AG04449 (cell line): ENCODE data around the gene CCT8.
"Not testable (repeated sequence)": the region's sequence is repeated elsewhere in the genome, so short reads cannot be mapped to it uniquely, and the experiment has no call there.

ENCODE experiments used
- CTCF ChIA-PET: fragments of 350-600 bp; formaldehyde crosslinking; extraction: SDS; loops from one replicate; lab custom pipeline; 2021; ENCODE audit warnings: antibody characterized with exemption; lab: Yijun Ruan, JAX
- POLR2A ChIA-PET: fragments of 400-600, 350-600 bp; formaldehyde crosslinking; extraction: SDS; loops from one replicate; lab custom pipeline; 2020; ENCODE audit warnings: antibody characterized with exemption, inconsistent platforms; lab: Yijun Ruan, JAX
- DNase-seq: peaks from one replicate; pipeline ENCODE4 v3.0.0-alpha.2; 2010; ENCODE audit warnings: low read depth, low spot score
- H3K4me3 ChIP-seq: 2 replicates; pipeline ENCODE4 v1.5.1; 2011; ENCODE audit warnings: low read depth, mild to moderate bottlenecking, control low read depth, low read length
- TF ChIP-seq, protein P1 (sequence below): IDR thresholded peaks from one replicate; pipeline ENCODE4 v1.5.1; 2011; ENCODE audit warnings: mild to moderate bottlenecking, moderate library complexity, low read length, control low read depth, inconsistent platforms; ENCODE audit not compliant: insufficient read depth; ENCODE audit errors: missing control alignments

Gene CCT8

DNA sequence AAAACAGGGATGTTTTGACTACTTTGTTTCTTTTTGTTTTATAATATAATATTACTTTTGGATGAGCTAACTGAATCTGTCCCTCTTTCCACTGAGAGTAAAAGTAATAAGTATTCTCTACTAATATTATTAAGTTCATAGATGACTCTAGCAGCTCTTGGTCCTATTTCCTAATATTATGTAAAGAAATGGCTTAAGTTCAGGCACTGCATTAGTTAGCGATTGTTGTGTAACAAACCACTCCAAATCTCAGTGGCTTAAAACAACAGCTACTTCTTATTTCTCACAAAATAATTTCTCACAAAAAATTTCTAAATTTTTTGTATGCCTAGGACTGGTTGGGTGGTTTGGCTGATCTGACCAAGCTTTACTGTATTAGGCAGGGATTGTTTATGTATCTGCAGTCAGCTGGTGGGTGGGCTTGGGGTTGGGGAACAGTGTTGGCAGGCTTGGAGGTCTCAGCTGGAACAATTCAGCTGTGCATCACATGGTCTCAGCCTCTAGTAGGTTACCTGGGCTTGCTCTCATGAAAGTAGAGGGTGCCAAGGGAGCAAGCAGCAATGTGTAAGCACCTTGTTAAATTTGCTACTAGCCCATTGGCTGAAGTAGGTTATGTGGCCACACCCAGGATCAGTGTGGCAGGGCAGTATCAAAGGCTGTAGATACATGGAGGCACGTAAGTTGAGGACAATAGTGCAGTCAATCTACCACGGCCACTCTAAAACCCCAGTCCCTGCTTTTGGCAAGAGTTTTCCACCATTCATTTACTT lies 8.8 kb upstream of the CCT8 start:
- H3K4me3 ChIP-seq: no peak overlapping the region
- DNase-seq: no peak
- ChIA-PET CTCF (interaction anchor here (1.2 to 1.7 kb wide), 3 partner anchors 10 to 230 kb away, joined by 3 to 6 read pairs (median 4); no protein-coding TSS in a partner anchor), POLR2A (no interaction called here)
- TF ChIP-seq, protein P1, sequence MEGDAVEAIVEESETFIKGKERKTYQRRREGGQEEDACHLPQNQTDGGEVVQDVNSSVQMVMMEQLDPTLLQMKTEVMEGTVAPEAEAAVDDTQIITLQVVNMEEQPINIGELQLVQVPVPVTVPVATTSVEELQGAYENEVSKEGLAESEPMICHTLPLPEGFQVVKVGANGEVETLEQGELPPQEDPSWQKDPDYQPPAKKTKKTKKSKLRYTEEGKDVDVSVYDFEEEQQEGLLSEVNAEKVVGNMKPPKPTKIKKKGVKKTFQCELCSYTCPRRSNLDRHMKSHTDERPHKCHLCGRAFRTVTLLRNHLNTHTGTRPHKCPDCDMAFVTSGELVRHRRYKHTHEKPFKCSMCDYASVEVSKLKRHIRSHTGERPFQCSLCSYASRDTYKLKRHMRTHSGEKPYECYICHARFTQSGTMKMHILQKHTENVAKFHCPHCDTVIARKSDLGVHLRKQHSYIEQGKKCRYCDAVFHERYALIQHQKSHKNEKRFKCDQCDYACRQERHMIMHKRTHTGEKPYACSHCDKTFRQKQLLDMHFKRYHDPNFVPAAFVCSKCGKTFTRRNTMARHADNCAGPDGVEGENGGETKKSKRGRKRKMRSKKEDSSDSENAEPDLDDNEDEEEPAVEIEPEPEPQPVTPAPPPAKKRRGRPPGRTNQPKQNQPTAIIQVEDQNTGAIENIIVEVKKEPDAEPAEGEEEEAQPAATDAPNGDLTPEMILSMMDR: no peak

DNA sequence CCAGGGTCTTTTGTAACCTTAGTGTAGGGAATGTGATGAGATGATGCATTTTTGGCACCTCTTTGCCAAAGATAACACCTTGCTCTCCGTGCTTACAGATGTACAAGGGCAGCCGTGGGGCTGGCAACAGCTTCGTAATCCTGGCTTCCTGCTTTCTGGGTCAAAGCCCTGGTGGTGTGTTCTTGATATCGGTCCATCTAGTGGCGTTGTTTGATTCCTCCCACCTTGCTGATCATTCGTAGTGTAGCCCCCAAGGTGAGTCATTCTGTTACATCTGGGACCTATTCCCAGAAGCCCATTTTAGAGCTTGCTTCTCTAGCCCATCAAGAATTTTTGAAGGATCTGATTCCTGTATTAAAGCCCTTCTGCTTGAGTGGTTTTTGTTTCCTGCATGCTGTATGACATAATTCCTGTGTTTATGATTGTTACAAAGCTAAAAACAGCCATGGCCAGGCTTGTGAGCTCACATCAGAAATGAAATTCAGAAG lies 7.0 kb upstream of the CCT8 start:
- CTCF ChIA-PET: interaction anchor here (1.2 to 2.6 kb wide), 3 partner anchors 7 to 291 kb away, joined by 3 to 10 read pairs (median 6); no protein-coding TSS in a partner anchor
- no peak overlapping the region for H3K4me3 ChIP-seq
- no peak for DNase-seq

DNA sequence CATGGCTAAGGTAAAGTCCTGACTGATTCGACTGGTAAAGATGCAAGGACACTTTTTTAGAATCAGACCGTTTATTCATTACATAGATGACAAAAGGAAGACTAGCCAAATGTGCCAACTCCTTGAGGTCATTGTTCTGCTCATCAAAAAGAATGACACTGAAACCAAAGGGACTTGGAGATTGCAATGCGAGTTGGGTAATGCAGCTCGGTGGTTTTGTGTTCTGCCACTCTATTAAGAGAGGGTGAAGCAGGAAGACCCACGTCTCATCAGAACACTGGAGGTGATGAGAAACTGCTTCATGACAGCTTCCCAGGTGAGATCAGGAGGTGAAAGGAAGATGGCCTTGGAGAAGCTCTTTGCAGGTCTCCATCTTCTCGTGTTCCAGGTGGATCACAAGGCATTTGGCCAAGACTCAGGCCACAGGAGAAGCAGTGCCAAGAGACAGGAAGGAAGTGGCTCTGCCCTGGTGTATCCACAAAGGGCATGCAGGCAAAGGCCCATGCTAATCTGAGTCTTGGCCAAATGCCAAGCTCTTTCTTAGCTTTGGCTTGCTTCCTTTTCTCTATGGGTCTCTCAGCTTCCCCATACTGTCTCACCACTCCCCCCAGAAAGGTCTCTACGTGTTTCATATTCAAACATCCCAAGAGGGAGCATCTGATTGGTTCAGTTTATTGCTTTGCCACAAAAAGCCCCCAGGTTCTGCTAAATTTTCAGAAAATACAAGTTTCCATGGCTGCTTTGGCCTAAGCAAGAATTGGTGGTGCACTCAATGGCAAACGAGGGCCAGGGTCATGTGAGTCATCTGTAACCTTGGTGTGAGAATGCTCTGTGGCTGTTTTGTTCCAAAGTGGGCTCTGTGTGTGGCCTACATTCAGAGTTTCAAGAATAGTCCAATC lies 5.7 kb upstream of the CCT8 start:
- ChIA-PET CTCF (interaction anchor here (1.5 to 2.6 kb wide), 3 partner anchors 9 to 292 kb away, joined by 6 to 10 read pairs (median 7); no protein-coding TSS in a partner anchor), POLR2A (no interaction called here)
- TF ChIP-seq, protein P1: no peak
- DNase-seq: no peak
- no peak overlapping the region for H3K4me3 ChIP-seq

More for the DNA sequence above, 7.0 kb upstream of the CCT8 start:
- POLR2A ChIA-PET: no interaction called here
- TF ChIP-seq, protein P1: no peak

DNA sequence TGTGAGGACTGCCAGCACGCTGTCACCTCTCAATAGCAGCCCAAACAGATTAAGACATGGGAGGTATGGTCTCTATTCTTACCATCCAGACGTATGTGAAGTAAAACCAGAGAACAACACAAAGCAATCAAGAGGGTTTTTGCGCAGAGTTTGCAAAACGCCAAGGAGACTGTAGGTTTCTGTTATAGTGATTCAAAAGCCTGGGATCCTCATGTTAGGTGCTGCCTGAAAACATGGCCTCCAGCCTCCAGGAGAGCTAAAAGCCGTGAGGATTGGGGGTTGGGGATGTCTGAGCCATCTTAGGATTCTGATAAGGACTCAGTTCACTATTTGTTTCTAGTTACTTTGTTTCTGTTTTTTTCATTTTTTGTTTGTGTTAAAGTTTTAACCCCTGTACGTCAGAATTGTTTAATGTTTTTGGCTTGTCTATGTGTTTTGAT lies 4.2 kb upstream of the CCT8 start:
- ChIA-PET CTCF (interaction anchor here (1.5 to 2.6 kb wide), 2 partner anchors 9 to 58 kb away, joined by 3 to 11 read pairs; no protein-coding TSS in a partner anchor), POLR2A (no interaction called here)
- TF ChIP-seq, protein P1: no peak

DNA sequence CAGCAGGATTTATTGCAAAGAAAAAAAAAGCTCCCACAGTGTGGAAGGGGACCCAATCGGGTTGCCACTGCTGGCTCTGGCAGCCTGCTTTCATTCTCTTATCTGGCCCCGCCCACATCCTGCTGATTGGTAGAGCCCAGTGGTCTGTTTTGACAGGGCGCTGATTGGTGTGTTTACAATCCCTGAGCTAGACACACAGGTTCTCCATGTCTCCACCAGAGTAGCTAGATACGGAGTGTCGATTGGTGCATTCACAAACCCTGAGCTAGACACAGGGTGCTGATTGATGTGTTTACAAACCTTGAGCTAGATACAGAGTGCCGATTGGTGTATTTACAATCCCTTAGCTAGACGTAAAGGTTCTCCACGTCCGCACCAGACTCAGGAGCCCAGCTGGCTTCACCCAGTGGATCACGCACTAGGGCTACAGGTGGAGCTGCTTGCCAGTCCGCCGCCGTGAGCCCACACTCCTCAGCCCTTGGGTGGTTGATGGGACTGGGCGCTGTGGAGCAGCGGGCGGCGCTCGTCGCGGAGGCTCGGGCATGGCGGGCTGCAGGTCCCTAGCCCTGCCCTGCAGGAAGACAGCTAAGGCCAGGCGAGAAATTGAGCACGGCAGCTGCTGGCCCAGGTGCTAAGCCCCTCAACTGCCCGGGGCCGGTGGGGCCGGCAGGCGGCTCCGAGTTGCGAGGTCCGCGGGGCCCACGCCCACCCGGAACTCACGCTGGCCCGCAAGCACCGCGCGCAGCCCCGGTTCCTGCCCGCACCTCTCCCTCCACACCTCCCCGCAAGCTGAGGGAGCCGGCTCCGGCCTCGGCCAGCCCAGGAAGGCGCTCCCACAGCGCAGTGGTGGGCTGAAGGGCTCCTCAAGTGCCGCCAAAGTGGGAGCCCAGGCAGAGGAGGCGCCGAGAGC lies 3.5 kb upstream of the CCT8 start:
- ChIA-PET CTCF (interaction anchor here (1.5 to 2.6 kb wide), 2 partner anchors 10 to 58 kb away, joined by 3 to 11 read pairs; no protein-coding TSS in a partner anchor), POLR2A (interaction anchor here (1.2 kb wide), 1 partner anchor 224 kb away, joined by 3 read pairs; no protein-coding TSS in a partner anchor)
- peak overlapping the region; percentile 54 for H3K4me3 ChIP-seq
- not testable (repeated sequence) for DNase-seq

More for the DNA sequence above, 4.2 kb upstream of the CCT8 start:
- no peak for DNase-seq
- peak overlapping the region; percentile 54 for H3K4me3 ChIP-seq
